Gastroesophageal sphincter (tissue), 3 donors: ENCODE data around the gene NOD2.

ENCODE experiments used
- EP300 ChIP-seq: sonication (generic); formaldehyde crosslinking; IDR thresholded peaks from one replicate; pipeline ENCODE4 v1.6.1; 2017; ENCODE audit warnings: antibody characterized with exemption, mild to moderate bottlenecking
- POLR2AphosphoS5 ChIP-seq: sonication (generic); formaldehyde crosslinking; IDR thresholded peaks from one replicate; pipeline ENCODE4 v1.6.1; 2017; ENCODE audit warnings: antibody characterized with exemption
- TF ChIP-seq, protein P1 (sequence below), 4 experiments: fragments of 200-600 bp in 2 of 4; fragments of 450-650 bp in 2 of 4; sonication (generic) in 1 of 4; IDR thresholded peaks; one replicate each; pipeline ENCODE4 v1.5.1; 2017 to 2019; ENCODE audit warnings: antibody characterized with exemption in 4 of 4, mild to moderate bottlenecking in 2 of 4, moderate library complexity in 2 of 4

DNA sequence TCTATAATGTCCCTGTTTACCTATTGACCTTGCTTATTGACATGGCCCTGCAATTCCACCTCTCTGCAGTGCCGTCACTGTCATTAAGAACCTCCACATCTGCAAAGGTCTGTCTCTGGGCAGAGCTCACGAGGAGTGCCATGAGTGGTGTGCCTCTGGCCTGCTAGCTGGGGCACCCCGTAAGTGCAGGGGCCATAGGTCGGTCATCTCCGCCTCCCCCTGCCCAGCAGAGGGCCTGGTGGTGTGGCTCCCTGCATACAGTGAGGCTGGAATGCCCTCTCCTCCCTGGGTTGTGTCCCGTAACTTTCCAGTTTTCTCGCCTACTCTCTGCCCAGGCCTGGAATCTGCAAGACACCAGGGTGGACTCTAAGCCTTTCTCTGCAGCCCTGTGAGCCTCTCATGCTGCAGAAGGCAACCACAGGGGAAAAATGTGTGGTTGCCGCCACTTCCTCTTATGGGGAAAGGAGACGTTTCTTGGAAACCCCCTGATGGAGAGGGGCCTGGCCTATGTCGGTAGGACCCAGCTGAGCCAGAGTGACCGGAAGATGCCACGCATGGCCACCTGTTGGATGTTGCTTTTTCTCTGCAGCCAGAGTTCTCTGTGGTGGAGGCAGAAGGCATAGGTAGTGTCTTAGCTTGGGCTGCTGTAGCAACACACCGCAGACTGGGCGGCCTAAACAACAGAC, 9.6 kb upstream of the NOD2 start:
- TF ChIP-seq, protein P1, sequence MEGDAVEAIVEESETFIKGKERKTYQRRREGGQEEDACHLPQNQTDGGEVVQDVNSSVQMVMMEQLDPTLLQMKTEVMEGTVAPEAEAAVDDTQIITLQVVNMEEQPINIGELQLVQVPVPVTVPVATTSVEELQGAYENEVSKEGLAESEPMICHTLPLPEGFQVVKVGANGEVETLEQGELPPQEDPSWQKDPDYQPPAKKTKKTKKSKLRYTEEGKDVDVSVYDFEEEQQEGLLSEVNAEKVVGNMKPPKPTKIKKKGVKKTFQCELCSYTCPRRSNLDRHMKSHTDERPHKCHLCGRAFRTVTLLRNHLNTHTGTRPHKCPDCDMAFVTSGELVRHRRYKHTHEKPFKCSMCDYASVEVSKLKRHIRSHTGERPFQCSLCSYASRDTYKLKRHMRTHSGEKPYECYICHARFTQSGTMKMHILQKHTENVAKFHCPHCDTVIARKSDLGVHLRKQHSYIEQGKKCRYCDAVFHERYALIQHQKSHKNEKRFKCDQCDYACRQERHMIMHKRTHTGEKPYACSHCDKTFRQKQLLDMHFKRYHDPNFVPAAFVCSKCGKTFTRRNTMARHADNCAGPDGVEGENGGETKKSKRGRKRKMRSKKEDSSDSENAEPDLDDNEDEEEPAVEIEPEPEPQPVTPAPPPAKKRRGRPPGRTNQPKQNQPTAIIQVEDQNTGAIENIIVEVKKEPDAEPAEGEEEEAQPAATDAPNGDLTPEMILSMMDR (IDR thresholded peaks at IDR 0.05) = no peak
- TF ChIP-seq POLR2AphosphoS5 (no peak), EP300 (no peak)
